AG10803 (cell line): ENCODE results near the gene SPACDR.

ENCODE experiments used
- DNase-seq: peaks from one replicate; pipeline ENCODE4 v3.0.0; 2010; ENCODE audit warnings: low read depth
- H3K4me3 ChIP-seq: 2 replicates; pipeline ENCODE4 v1.5.1; 2011; ENCODE audit warnings: mild to moderate bottlenecking, low read length, control low read depth
- CTCF ChIP-seq: conservative IDR thresholded peaks from 2 replicates; pipeline ENCODE4 v1.5.1; 2011; ENCODE audit warnings: mild to moderate bottlenecking, low read length, control low read depth, inconsistent platforms

Gene SPACDR

GRCh38 chr7:100489121-100489520 is 25.1 kb upstream of the SPACDR start:
- no peak for TF ChIP-seq CTCF
- no peak overlapping the region for H3K4me3 ChIP-seq
- DNase-seq: no peak

- no peak overlapping the region for H3K4me3 ChIP-seq
- DNase-seq: no peak
- no peak for TF ChIP-seq CTCF
These were observed 24.5 kb upstream of the SPACDR start for GRCh38 chr7:100488333-100489095.

GRCh38 chr7:100486753-100487446 is 22.8 kb upstream of the SPACDR start:
- peak; percentile 26 for DNase-seq

GRCh38 chr7:100486111-100486636 is 22.1 kb upstream of the SPACDR start:
- TF ChIP-seq CTCF: no peak
- no peak for DNase-seq
- H3K4me3 ChIP-seq: no peak overlapping the region

More at GRCh38 chr7:100486753-100487446, 22.8 kb upstream of the SPACDR start:
- no peak overlapping the region for H3K4me3 ChIP-seq
- TF ChIP-seq CTCF: no peak

GRCh38 chr7:100485471-100485876 is 21.4 kb upstream of the SPACDR start:
- no peak overlapping the region for H3K4me3 ChIP-seq
- no peak for TF ChIP-seq CTCF
- DNase-seq: no peak

- no peak for DNase-seq
- H3K4me3 ChIP-seq: no peak overlapping the region
- TF ChIP-seq CTCF: no peak
These were observed 20.6 kb upstream of the SPACDR start for GRCh38 chr7:100484673-100485045.
